GM19023 (cell line): ENCODE measurements around the gene NOL11.
"Not testable (repeated sequence)": the region's sequence is repeated elsewhere in the genome, so short reads cannot be mapped to it uniquely, and the experiment has no call there.

Experiments used
- ATAC-seq: cut with Tn5 transposase; IDR thresholded peaks from one replicate; pipeline ENCODE4 v1.9.1; 2021; ENCODE audit warnings: mild to moderate bottlenecking, moderate library complexity; ENCODE audit not compliant: unreplicated experiment

NOL11 gene

GRCh38 chr17:67752160-67752559 lies 34.4 kb downstream of the NOL11 start:
- ATAC-seq, result not testable (repeated sequence)

GRCh38 chr17:67753026-67753425 lies 35.3 kb downstream of the NOL11 start:
- ATAC-seq, result no peak

GRCh38 chr17:67754001-67754400 lies 36.3 kb downstream of the NOL11 start:
- ATAC-seq, result no peak

- ATAC-seq, result not testable (repeated sequence)
These were observed 37.0 kb downstream of the NOL11 start for GRCh38 chr17:67754686-67755085.

GRCh38 chr17:67756766-67757165 lies 39.0 kb downstream of the NOL11 start:
- ATAC-seq, result not testable (repeated sequence)

- no peak for ATAC-seq
These were observed 41.8 kb downstream of the NOL11 start for GRCh38 chr17:67759355-67760171.

- no peak for ATAC-seq
These were observed 47.9 kb downstream of the NOL11 start for GRCh38 chr17:67765623-67766022.

- no peak for ATAC-seq
These were observed 51.5 kb downstream of the NOL11 start for GRCh38 chr17:67769231-67769630.

- ATAC-seq, result no peak
These were observed 52.8 kb downstream of the NOL11 start for GRCh38 chr17:67770539-67770938.

- ATAC-seq, result no peak
These were observed 54.9 kb downstream of the NOL11 start for GRCh38 chr17:67772679-67773078.

- no peak for ATAC-seq
These were observed 55.5 kb downstream of the NOL11 start for GRCh38 chr17:67773246-67773645.

GRCh38 chr17:67779098-67779672 lies 61.4 kb downstream of the NOL11 start:
- no peak for ATAC-seq

GRCh38 chr17:67784364-67785121 lies 66.8 kb downstream of the NOL11 start:
- ATAC-seq, result no peak

- no peak for ATAC-seq
These were observed 67.4 kb downstream of the NOL11 start for GRCh38 chr17:67785122-67785477.

- ATAC-seq, result no peak
These were observed 67.8 kb downstream of the NOL11 start for GRCh38 chr17:67785504-67785903.
